Osteocyte (in vitro differentiated cells): ENCODE results near the gene BCCIP. TPM values are rescaled to one million over a fixed set of nuclear protein-coding genes. Genes with fewer than 3 reads are reported as not detected.

ENCODE experiments used
- DNase-seq: peaks from one replicate; pipeline ENCODE4 v3.0.0; 2021; ENCODE audit warnings: mixed read lengths; ENCODE audit not compliant: unreplicated experiment; ENCODE audit errors: extremely low spot score
- H3K27ac Mint-ChIP-seq: one replicate; pipeline ENCODE4 v1.8.0; 2021; ENCODE audit warnings: mild to moderate bottlenecking, mixed read lengths; ENCODE audit not compliant: unreplicated experiment
- H3K27me3 Mint-ChIP-seq: one replicate; pipeline ENCODE4 v1.8.0; 2021; ENCODE audit warnings: mixed read lengths; ENCODE audit not compliant: unreplicated experiment
- H3K36me3 Mint-ChIP-seq: one replicate; pipeline ENCODE4 v1.8.0; 2021; ENCODE audit warnings: mixed read lengths; ENCODE audit not compliant: unreplicated experiment
- H3K4me1 Mint-ChIP-seq: one replicate; pipeline ENCODE4 v1.8.0; 2021; ENCODE audit warnings: mixed read lengths; ENCODE audit not compliant: unreplicated experiment
- H3K4me3 Mint-ChIP-seq: one replicate; pipeline ENCODE4 v1.8.0; 2021; ENCODE audit warnings: mild to moderate bottlenecking, moderate library complexity, mixed read lengths; ENCODE audit not compliant: unreplicated experiment
- H3K9me3 Mint-ChIP-seq: one replicate; pipeline ENCODE4 v1.8.0; 2021; ENCODE audit warnings: mixed read lengths; ENCODE audit not compliant: unreplicated experiment
- CTCF ChIP-seq: fragments of 200-600 bp; sonication (generic); IDR thresholded peaks from 2 replicates; pipeline ENCODE4 v1.5.0; 2021; ENCODE audit warnings: antibody characterized with exemption, mild to moderate bottlenecking, moderate library complexity
- total RNA-seq: library from RNA; stranded (reverse); gene quantifications from 2 replicates; pipeline ENCODE4 v1.2.1, GENCODE V29; 2021

BCCIP gene
- total RNA-seq, 1 donor from 2014 or later: 34.6 TPM

- no peak overlapping the region for H3K27ac Mint-ChIP-seq
- TF ChIP-seq CTCF: no peak
- H3K9me3 Mint-ChIP-seq: no peaks in the 10 kb centered on the region
- peaks cover 33% of the 10 kb centered on the region for H3K36me3 Mint-ChIP-seq
- H3K27me3 Mint-ChIP-seq: no peaks in the 10 kb centered on the region
- no peak for DNase-seq
- no peaks in the 10 kb centered on the region for H3K4me1 Mint-ChIP-seq
- H3K4me3 Mint-ChIP-seq: no peak overlapping the region
Observed at GRCh38 chr10:125848857-125849256, 25.5 kb downstream of the BCCIP start.

GRCh38 chr10:125849448-125849847, 26.1 kb downstream of the BCCIP start:
- TF ChIP-seq CTCF: no peak
- Mint-ChIP-seq H3K4me1 (no peaks in the 10 kb centered on the region), H3K9me3 (no peaks in the 10 kb centered on the region), H3K36me3 (peaks cover 36% of the 10 kb centered on the region), H3K4me3 (no peak overlapping the region), H3K27ac (no peak overlapping the region), H3K27me3 (no peaks in the 10 kb centered on the region)
- no peak for DNase-seq

- Mint-ChIP-seq H3K36me3 (peaks cover 36% of the 10 kb centered on the region), H3K4me1 (no peaks in the 10 kb centered on the region), H3K9me3 (no peaks in the 10 kb centered on the region), H3K4me3 (no peak overlapping the region), H3K27me3 (no peaks in the 10 kb centered on the region), H3K27ac (no peak overlapping the region)
- DNase-seq: no peak
- no peak for TF ChIP-seq CTCF
Observed at GRCh38 chr10:125850766-125851731, 27.7 kb downstream of the BCCIP start.

GRCh38 chr10:125852487-125852886, 29.1 kb downstream of the BCCIP start:
- H3K27me3 Mint-ChIP-seq: no peaks in the 10 kb centered on the region
- H3K9me3 Mint-ChIP-seq: no peaks in the 10 kb centered on the region
- no peak overlapping the region for H3K4me3 Mint-ChIP-seq
- H3K27ac Mint-ChIP-seq: no peak overlapping the region
- no peaks in the 10 kb centered on the region for H3K4me1 Mint-ChIP-seq
- no peak for DNase-seq
- no peak for TF ChIP-seq CTCF
- H3K36me3 Mint-ChIP-seq: peaks cover 37% of the 10 kb centered on the region

DNA sequence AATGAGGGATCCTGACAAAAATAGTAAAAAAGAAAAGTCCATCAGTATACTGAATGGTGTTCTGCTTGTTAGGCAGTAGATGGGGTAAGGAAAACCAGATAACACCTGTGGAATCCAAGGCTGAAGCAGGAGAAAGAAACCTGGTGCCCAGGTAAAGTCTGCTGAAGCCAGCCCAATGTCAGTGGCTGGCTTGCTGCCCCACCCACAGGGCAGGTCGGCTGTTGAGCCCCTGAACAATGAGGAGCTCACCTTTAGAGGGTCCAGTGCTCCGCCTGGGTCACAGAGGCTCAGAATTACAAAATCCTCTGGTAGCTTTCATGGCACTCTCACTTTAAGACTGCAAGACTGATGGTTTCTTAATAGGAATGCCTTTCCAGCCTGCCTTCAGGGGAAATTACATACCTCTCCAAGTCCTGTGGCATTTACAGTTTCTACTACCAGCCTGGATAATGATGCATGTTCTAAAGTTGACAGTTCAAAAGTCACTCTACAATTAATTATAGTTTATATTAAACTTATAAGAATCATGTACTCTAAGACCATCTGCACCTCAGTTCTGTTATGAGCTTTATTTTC, 33.9 kb downstream of the BCCIP start:
- Mint-ChIP-seq H3K9me3 (no peaks in the 10 kb centered on the region), H3K4me1 (no peaks in the 10 kb centered on the region), H3K27ac (no peak overlapping the region), H3K4me3 (no peak overlapping the region), H3K27me3 (no peaks in the 10 kb centered on the region), H3K36me3 (peaks cover 24% of the 10 kb centered on the region)
- no peak for TF ChIP-seq CTCF
- DNase-seq: no peak
